ENCODE data around the gene VAV2.

VAV2 gene

DNA sequence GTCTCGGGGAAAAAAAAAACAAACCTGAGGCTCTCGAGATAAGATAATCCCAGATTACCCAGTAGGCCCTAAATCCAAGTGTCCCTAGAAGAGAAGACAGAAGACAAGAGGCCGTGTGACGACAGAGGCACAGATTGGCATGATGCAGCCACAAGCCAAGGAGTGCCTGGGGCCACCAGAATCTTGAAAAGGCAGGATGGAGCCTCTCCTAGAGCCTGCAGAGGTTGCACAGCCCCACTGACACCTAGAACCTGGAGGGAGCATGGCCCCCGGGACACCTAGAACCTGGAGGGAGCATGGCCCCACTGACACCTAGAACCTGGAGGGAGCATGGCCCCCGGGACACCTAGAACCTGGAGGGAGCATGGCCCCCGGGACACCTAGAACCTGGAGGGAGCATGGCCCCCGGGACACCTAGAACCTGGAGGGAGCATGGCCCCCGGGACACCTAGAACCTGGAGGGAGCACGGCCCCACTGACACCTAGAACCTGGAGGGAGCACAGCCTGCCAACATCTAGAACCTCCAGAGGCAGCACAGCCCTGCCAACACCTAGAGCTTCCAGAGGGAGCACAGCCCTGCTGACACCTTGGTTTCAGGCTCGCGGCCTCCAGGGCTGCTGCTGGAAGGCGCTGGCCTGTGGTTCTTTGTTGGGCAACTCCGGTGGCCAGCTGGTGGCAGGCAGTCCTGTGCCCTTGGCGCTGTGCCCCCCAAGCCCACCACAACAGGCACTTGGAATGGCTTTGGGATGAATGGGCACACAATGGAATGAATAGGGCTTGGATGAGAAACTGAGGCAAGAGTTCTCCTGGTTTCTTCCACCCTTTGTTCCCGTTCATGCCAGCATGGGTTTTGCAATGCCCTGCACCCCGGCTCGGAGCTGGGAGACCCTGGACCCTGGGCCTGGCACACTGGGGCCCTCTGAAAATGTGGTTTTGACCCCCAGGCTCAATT is 39.2 kb downstream of the VAV2 start:
- DNase-seq (ENCODE audit: low read depth): no peak

DNA sequence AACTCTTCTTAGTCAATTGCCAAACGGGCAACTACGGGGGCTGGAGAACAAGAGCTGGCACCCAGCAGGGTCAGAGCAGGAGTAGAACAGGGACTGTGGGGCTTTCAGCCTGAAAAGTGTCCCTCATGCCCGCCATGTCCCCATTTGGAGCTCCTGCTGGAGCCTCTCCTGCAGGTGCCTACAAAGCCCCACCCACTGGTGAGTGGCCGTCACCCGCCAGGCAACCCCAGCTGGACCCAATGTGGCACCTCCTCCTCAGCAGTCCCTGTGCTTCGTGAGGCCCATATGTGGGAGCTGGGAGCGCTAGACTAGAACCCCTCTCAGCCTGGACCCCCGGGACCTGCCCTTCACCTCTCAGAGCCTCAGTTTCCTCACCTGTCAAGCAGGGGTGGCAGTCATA is 40.9 kb downstream of the VAV2 start:
- no peak for DNase-seq (ENCODE audit: low read depth)

DNA sequence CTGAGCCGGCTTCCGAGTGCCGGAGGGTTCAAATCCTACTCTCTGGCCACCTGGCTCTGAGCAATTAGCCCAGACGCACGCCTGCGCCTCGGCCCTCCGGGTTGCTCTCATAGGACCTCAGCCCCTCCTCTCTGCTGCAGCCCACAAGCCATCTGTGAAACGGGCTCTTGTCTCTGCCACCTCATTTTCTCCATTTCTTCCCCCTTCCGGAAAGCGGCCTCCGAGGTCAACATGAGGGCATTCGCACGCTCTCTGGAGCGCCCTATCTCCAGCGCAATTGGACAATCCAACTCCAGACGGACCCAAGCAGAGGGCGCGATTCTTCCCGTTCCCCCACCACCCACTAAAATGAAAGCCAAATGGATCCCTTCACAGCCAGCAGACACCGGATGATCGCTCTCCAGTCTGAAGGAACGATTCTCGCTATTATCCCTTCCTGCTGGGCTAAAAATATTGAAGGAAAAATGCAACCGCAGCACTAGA is 41.5 kb downstream of the VAV2 start:
- DNase-seq (ENCODE audit: low read depth): no peak

DNA sequence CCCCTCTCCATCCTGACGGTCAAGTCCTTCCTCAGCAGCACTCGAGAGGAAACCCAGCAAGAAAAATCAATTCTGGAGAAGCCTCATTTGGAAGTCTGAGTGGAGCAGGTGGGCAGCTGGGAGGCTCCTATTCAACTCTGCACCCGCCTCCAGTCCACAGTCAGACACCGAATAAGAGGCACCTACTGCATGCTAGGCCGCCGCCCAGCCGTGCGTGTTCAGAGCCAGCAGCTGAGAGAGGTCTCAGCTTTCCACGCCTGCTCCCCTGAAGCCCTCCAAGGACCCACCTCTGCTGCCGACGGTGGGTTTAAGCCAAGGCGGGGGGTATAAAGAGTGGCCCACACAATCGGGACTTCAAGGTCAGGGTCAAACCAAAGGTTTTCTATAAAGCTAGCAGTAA is 41.9 kb downstream of the VAV2 start:
- DNase-seq (ENCODE audit: low read depth): no peak

DNA sequence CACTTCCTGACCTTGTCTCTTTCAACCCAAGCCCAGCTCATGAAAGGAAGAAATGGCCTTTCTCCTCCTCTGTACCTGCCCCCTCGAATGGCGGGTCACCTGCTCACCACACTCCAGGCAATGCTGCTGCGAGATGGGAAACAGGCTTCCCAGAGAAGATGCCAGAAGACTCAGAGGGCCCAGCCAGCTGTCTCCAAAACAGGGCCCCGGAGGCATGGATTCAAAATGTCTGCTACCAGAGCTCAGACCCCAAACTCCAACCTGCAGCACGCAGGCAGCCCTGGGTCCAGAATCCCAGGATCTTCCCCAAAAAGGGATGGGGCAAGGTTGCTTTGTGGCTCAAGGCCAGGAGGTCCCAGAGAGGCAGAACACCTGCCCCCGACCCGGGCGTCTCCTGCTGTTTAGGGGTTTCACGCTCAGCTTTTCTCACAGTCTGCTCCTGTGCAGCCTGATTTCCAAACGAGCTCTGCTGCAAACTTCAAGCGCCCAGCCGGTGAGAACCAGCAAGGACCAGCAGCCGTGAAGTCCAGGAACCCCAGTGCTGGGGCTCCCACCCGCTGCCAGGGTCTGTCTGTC is 42.5 kb downstream of the VAV2 start:
- DNase-seq (ENCODE audit: low read depth): no peak

DNA sequence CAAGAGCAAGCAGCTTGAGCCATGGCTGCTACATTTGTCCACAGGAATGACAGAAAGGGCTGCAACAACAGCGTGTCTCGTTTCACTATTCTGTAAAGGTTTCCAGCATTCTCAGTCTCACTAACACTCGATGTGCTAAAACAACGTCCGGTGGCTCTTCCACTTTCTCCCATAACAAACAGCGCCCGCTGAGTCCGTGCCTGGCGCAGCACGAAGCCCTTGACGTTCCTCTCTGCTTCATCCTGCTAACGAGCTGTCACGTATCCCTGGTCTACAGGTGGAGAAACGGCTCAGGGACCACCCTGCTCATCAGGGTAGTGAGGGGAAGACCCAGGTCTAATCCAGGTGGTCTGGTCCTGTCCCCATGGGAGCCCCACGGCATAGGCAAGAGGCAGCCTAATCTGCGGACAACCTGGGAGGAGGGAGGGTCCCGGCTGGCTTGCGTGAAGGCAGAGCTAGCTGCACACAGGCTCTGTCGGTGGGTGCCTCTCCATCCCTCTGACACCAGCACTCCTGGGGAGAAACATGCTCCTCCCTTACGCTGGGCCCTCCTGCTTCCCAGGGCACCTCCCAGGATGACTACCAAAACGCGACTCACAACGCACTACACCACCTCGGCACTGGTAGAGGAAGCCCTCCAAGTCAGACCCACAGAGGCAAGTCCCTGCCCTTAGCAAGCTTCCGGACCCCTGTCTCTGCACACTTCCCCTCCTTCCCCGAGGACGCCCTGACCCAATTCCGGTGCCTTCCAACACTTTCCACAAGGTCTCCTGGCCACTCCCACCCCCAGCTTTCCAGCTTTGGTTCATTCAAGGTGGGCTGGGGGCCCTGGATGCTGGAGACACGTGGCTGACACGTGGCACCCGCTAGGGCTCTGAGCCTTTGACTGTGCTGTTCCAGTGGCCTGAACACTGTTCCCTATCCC is 43.3 kb downstream of the VAV2 start:
- no peak for DNase-seq (ENCODE audit: low read depth)

DNA sequence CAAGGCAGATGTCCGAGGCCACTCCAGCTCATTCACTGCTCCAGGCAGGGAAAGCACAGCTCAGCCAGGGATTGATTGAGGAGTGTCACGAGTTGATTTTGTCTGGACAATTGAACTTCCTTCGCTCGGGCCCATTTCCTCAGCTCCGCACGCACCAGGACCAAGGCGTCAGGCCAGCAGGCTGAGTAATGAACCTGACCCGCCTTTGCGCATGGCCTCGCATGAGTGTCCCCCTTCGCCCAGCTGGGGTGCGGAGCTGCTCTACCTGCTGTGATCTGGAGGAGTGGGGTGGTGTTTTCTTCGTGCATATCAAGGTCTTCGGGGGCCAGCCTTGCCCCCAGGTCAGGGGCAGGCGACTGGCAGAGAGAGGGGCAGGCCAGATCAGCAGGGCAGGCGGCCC is 44.0 kb downstream of the VAV2 start:
- DNase-seq (ENCODE audit: low read depth): no peak

DNA sequence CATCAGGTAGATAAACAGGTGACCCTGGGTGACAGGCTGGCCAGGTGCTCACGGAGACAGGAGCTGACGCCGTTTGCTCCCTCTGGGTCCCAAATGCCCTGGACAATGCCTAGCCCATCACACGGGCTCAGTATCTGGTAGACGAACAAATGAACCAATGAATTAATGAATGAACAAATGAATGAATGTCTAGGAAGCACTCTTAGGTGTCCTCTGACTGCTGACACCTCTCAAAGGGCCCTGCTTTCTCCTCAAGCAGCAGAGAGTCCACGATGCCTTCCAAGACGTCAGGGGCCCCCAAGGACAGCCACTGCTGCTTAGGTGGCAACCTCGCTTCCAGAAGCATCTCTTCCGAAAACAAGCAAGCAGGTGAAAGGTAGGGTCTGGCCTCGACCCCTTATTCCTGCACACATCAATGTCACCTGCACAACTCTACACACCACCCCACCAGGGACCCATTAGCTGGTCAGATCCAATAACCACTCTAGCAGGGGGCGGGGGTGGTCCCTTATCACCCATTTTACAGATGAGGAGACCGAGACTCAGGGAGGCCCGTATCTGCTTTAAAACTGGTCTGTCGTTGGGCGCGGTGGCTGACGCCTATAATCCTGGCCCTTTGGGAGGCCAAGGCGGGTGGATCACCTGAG is 45.2 kb downstream of the VAV2 start:
- DNase-seq (ENCODE audit: low read depth): no peak

DNA sequence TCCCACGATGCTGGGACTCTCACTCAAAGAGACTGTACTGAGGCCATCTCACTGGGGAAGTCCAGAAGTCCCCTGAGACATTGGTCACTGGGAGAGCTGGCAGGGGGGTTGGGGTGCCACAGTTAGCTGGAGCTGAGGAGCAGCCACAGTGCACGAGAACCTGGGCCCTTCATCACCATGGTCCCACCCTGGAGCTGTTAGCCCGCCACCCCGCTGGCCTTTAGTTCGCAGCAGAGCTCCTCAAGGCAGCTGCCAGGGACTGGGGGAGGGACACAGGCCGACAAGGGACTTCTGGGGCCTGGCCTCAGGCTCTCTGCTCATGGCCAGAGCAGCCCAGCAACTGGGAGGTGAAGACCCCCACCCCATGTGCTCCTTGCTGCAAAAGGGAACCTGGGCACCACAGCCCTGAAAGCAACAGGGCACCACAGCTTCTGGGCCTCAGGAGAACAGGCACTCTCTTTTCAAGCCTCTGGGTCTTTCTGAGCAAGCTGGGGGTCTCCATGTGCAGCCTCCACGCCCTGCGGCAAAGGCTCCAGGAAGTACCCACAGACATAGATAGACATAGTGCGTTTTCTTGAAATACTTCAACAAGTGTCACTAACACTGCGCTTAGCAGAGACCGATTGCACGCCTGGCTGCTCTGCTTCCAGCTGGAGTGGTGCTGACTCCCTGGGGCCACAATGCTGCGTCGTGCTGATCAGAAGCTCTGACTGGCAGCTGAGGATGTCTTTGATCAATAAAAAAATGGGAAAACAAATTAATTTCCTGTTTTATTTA is 46.0 kb downstream of the VAV2 start:
- no peak for DNase-seq (ENCODE audit: low read depth)

DNA sequence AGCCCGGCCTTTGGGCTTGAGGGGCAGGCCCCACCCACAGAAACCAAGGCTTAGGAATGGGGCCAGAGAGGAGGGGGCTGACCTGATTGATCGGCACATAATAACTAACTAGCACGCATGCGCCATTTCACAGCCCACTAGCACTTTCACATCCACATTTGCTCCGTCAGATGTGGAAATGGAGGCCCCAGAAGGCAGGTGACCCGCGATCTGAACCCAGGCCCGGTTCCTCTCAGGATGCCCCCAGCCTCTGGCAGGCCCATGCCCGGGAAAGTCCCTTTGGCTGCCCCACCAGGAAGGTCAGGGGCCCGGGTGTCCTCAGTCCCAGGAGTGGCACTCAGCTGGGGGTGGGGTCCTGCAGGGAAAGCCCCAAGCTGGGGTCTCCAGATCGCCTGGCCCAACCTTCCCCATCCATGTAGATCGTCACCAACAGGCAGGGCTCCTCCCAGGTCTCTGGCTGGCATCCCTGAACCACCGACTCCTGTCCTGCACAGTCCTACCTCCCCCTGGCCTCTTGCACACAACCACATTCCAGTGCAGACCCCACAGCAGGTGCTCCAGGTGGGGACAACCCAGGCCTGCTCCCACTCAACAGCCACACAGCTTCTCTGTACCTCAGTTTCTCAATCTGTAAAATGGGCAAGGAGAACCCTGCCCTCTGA is 46.7 kb downstream of the VAV2 start:
- DNase-seq (ENCODE audit: low read depth): no peak

DNA sequence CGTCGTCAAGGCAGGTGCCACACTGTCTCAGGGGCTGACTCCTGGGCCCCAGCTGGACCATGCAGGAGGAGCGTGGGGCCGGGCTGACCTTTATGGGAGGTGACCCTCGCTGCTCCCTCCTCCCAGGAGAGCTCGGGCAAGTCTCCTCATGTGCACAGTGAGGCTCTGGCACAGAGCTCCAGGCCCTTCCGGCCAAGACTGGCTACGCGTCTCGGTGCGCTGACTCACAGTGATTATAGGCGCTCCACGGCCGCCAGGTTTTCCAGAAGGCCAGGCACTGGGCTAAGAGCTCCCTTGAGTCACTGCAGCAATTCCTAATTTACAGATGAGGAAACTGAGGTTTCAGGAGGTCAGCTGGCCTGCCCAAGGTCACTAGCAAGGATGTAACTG is 47.4 kb downstream of the VAV2 start:
- DNase-seq (ENCODE audit: low read depth): no peak

DNA sequence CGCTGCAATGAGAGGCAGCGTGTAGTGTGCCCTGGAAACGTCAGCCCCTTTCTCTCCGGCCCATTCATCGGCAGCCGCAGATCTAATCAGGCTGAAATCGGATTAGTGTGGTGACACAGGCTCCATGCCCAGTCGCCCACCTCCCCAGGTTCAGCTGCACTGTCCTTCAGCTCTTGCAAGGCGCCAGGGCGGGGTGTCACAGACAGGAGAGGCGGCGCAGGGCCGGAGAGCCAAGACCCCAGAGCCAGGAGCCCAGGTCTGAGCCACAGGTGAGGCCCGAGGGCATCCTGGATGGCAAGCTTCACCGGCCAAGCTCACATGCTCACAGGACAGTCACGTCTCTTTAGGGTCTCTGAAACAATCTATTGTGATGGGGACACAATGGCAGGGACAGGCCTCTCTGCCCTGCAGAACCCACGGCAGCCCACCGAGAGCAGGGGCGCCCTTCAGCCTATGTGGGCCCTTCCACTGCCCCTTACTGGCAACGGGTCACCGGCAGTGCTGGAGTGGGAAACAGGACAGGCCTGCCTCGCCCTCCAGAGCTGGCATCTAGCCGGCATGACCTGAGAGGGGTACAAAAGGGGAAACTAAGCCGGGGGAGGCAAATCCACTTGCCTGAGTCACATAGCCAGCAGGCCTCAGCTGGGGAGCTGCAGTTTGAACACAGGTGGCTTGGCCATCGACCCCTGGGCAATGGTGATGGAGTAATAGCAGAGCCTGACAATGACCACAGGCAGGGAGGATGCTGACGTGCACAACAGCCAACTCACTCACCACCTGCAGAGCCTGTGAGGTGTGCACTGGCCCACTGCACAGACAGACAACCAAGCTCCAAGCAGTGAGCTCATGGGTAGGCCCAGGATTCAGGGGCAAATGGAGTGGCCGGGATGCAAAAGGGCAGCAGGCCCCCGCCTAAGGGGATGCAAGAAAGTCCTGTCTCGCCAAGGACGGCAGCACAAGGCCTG is 48.1 kb downstream of the VAV2 start:
- no peak for DNase-seq (ENCODE audit: low read depth)

DNA sequence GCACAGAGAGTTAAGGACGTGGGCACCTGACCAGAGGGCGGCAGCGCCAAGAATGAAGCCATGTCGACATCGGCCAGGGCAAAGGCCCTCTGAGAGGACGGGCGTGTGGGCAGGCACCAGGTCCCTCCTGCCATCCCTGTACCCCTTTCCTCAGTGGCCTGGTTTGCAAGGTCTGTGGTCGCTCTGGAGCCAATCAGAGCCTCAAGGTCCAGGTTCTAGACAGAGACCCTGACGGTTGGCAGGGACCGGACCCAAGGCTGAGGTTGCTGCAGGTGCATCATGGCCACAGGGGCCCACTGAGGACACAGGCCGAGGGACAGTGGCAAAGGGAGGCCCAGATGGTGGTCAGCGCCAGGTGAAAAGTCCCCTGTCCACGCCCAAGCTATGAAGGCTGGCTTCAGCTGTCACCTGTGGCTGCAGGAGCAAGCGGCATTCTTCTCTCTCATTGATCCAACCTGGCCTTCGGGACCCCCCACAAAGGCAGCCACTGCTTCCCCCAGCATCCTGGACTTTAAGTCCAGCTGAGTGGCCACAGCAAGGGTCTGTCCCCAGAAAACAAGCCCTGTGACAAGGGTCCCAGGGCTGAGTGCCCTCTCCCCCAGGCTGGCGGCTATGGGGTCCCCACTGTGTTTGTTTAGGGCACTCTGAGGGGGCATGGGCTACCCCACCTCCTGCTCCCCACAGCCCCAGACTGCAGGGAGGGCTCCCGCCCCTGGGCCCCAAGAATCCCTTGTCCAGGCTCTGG is 48.9 kb downstream of the VAV2 start:
- DNase-seq (ENCODE audit: low read depth): no peak

DNA sequence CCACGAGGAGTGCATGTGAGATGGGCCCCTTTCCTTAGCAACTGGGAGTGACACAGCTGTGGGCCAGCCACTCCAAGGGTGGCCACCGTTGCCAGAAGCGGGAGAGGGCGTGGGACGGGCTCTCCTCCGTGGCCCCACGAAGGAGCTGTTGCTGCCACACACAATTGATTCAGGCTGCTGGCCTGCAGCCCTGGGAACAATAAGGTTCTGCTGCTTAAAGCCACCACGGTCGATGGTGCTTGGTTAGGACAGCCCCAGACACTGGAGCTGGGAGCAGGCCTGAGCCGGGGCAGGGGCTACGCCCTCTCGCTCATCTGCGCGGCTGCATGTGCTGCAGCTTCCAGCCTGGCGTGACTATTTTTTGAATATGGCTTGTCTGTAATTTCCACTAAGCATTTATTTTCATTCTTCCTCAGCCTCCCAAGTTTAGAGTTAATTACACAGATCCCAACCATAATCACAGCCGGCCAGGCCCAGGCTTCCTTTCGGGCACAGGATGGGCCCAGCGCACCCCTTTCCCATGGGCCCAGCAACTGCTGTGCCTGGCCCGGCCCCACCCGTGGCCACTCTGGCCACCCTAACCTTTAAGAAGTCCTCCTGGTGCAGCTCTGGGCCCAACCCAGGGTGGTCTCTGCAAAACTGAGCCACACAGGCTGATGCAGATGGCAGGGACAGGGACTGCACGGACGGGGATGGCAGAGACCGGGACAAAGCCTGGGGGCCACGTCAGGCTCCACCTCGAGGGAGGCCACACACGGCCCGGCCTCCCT is 49.7 kb downstream of the VAV2 start:
- no peak for DNase-seq (ENCODE audit: low read depth)

DNA sequence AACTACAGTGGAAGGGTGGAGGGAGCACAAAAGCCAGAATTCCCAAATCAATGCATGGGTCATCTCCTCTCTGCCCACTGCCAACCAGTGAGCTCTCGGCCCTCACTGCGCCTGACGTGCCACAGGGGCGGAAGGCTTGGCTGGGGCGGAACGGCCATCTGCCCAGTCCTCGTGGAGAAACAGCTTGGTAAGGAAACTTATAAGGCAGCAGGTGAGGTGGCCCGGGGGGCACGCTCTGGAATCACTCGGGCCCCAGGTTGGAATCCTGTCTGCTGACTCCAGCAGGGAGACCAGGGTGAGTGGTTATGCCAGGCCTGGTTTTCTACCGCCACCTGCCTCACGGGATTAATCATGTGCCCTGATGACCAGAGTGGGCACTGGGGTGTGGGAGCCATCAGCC is 52.3 kb downstream of the VAV2 start:
- no peak for DNase-seq (ENCODE audit: low read depth)

DNA sequence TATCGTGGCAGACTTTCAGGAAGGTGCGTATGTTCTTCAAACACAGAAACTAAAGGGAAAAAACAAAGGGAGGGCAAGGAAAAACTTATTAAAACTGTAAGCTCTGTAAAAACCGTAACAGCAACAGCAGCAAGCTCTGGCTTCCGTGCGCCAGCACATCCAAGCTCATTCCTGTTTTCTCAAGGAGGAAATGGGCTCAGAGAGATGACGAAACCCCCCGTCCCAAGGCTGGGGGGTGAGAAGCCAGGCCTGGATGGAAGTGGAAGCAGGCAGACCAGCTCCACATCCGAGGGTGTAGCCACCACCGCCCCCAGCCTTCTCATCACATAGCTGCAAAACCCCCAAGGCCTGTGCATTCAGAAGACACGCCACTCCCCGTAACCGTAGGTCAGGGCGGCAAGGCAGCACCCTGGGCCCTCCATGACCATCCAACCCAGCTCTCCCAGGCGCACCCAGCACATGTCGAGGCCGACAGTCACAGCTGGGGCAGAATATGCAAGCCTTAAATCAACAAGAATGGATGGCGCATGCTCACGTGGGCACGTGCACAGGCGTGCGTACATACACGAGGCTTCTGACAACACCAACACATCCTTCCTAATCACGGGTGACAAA is 52.8 kb downstream of the VAV2 start:
- DNase-seq (ENCODE audit: low read depth): no peak

DNA sequence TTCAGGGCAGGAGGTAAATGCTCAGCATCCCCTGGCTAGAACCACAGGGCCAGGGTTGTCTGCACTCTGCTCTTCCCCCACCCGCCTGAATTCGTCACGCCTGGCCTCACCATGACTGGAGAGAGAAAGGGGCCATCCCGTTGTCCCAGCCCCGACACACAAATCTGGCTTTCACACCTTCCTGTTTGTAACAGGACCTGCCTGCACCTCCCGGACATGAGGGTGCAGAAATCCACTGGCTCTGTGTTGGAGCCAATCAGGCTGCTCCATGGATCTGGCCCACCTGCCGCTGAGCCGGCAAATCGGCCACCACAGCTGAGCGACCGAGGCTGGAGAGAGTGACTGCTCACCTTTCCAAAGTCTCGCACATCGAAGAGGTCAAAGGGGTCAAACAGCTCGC is 53.4 kb downstream of the VAV2 start:
- DNase-seq (ENCODE audit: low read depth): no peak

DNA sequence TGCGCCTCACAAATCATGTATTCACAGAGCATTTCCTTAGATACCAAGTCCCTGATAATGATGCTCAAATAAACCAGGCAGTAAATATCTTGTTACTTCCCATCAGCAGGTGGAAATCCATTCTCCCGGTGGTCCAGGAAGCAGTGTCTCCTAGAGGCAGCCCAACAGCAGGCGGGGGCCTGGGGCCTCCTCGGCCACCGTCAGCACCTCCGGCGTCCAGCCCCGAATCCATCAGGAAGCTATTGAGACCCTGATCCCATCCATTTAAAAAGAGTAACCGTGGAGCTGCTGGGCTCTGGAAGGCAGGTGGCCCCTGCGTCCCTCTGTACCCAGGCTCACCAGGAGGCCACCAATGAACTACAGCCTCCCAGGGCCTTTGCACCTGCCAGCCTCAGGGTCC is 54.0 kb downstream of the VAV2 start:
- DNase-seq (ENCODE audit: low read depth): no peak

Data from stimulated activated CD8-positive, alpha-beta memory T cell treated with anti-CD3 and anti-CD28 coated beads, Interleukin-12 subunit alpha, Interleukin-12 subunit beta, amount 100 ng/mL, for 1 hour (primary cell).